IMR-90 (cell line): ENCODE data around the gene PRKAG2.

Experiments
- BHLHE40 ChIP-seq: fragments of 150-350 bp; IDR thresholded peaks from 2 replicates; pipeline ENCODE4 v1.6.1; 2016; ENCODE audit warnings: mild to moderate bottlenecking, low read depth, low read length
- CEBPB ChIP-seq: IDR thresholded peaks from 2 replicates; pipeline ENCODE4 v1.6.1; 2012; ENCODE audit warnings: low read depth, low read length, improper control_type of control experiment
- CHD1 ChIP-seq: IDR thresholded peaks from 2 replicates; pipeline ENCODE4 v1.6.1; 2012; ENCODE audit warnings: low read depth, low read length, improper control_type of control experiment
- FOS ChIP-seq: fragments of 150-350 bp; IDR thresholded peaks from 2 replicates; pipeline ENCODE4 v1.6.1; 2016; ENCODE audit warnings: low read depth, low read length
- MAFK ChIP-seq: IDR thresholded peaks from 2 replicates; pipeline ENCODE4 v1.6.1; 2012; ENCODE audit warnings: low read depth, low read length, improper control_type of control experiment
- MXI1 ChIP-seq: IDR thresholded peaks from 2 replicates; pipeline ENCODE4 v1.6.1; 2012; ENCODE audit warnings: low read depth, mild to moderate bottlenecking, low read length, moderate library complexity, borderline replicate concordance
- NFE2L2 ChIP-seq: fragments of 150-350 bp; IDR thresholded peaks from 2 replicates; pipeline ENCODE4 v1.6.1; 2016; ENCODE audit warnings: low read depth, mild to moderate bottlenecking, low read length
- POLR2A ChIP-seq: IDR thresholded peaks from 2 replicates; pipeline ENCODE4 v1.6.1; 2012; ENCODE audit warnings: mild to moderate bottlenecking, low read depth, low read length
- RAD21 ChIP-seq: IDR thresholded peaks from 2 replicates; pipeline ENCODE4 v1.6.1; 2012; ENCODE audit warnings: low read length, improper control_type of control experiment
- RCOR1 ChIP-seq: IDR thresholded peaks from 2 replicates; pipeline ENCODE4 v1.6.1; 2012; ENCODE audit warnings: mild to moderate bottlenecking, low read length, improper control_type of control experiment; ENCODE audit not compliant: insufficient replicate concordance
- RFX5 ChIP-seq: IDR thresholded peaks from 2 replicates; pipeline ENCODE4 v1.8.0; 2012; ENCODE audit warnings: low read depth, mild to moderate bottlenecking, low read length, moderate library complexity
- SMC3 ChIP-seq: fragments of 150-350 bp; IDR thresholded peaks from 2 replicates; pipeline ENCODE4 v1.6.1; 2016; ENCODE audit warnings: low read depth, mild to moderate bottlenecking, antibody characterized with exemption, low read length, moderate library complexity
- TF ChIP-seq, protein P1 (sequence below): fragments of 150-350 bp; IDR thresholded peaks from 2 replicates; pipeline ENCODE4 v1.6.1; 2017; ENCODE audit warnings: mild to moderate bottlenecking, antibody characterized with exemption, low read length, low read depth
- TF ChIP-seq, protein P2 (sequence below): conservative IDR thresholded peaks from 2 replicates; pipeline ENCODE4 v1.5.1; 2012; ENCODE audit warnings: mild to moderate bottlenecking, low read depth, low read length, improper control_type of control experiment

DNA sequence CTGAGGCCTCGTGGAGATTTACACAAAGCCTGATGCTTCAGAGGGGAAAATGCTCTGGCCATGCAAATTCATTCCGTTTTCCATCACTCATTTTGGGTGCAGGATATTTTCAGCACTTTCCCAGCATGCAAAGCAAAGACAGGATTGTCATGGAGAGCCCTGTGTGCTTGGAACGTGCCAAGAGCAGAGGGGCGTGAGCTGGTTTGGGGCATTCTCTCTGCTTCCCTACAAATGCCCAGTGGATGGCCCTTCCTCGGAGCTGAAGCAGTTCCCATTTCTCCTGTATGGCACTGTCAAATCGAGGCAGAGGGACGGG lies 164.1 kb downstream of the PRKAG2 start:
- TF ChIP-seq NFE2L2 (no peak), POLR2A (no peak), BHLHE40 (no peak), SMC3 (no peak), MAFK (no peak), CEBPB (no peak), RCOR1 (no peak), FOS (no peak), RFX5 (no peak), MXI1 (no peak), CHD1 (no peak), RAD21 (no peak)
- TF ChIP-seq, protein P1, sequence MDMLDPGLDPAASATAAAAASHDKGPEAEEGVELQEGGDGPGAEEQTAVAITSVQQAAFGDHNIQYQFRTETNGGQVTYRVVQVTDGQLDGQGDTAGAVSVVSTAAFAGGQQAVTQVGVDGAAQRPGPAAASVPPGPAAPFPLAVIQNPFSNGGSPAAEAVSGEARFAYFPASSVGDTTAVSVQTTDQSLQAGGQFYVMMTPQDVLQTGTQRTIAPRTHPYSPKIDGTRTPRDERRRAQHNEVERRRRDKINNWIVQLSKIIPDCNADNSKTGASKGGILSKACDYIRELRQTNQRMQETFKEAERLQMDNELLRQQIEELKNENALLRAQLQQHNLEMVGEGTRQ: no peak
- TF ChIP-seq, protein P2, sequence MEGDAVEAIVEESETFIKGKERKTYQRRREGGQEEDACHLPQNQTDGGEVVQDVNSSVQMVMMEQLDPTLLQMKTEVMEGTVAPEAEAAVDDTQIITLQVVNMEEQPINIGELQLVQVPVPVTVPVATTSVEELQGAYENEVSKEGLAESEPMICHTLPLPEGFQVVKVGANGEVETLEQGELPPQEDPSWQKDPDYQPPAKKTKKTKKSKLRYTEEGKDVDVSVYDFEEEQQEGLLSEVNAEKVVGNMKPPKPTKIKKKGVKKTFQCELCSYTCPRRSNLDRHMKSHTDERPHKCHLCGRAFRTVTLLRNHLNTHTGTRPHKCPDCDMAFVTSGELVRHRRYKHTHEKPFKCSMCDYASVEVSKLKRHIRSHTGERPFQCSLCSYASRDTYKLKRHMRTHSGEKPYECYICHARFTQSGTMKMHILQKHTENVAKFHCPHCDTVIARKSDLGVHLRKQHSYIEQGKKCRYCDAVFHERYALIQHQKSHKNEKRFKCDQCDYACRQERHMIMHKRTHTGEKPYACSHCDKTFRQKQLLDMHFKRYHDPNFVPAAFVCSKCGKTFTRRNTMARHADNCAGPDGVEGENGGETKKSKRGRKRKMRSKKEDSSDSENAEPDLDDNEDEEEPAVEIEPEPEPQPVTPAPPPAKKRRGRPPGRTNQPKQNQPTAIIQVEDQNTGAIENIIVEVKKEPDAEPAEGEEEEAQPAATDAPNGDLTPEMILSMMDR: no peak
